Panc1 (cell line): Measurements from ENCODE around the gene STXBP5L. TPM values are rescaled to one million over a fixed set of nuclear protein-coding genes. Genes with fewer than 3 reads are reported as not detected.

Experiments
- ATAC-seq: fragments of 200-7000 bp; cut with Tn5 transposase; 2 replicates; pipeline ENCODE4 v1.9.1; 2020; ENCODE audit warnings: mild to moderate bottlenecking, moderate library complexity
- BruUV-seq: library from RNA; stranded (reverse); fragments of 400-500 nt; replicated peaks from 2 replicates; lab custom pipeline; 2021; lab: Mats Ljungman, UMichigan
- CTCF ChIA-PET: fragments of 300-600 bp; sonication (Branson Sonifier 250); formaldehyde crosslinking; loops from one replicate; lab custom pipeline; 2022; ENCODE audit warnings: antibody characterized with exemption; lab: Charles Lee
- POLR2A ChIA-PET: fragments of 300-600 bp; sonication (Branson Sonifier 250); formaldehyde crosslinking; loops from one replicate; lab custom pipeline; 2022; ENCODE audit warnings: antibody characterized with exemption; lab: Charles Lee
- DNase-seq: peaks from one replicate; pipeline ENCODE4 v3.0.0-alpha.2; 2010; ENCODE audit warnings: low read depth, low spot score
- H3K27ac ChIP-seq: 2 replicates; pipeline ENCODE4 v1.5.1; 2011; ENCODE audit warnings: mild to moderate bottlenecking, low read length, inconsistent platforms
- H3K27me3 ChIP-seq: fragments of 200-500 bp; sonication (Bioruptor generic); 2 replicates; pipeline ENCODE4 v1.6.0; 2014; ENCODE audit warnings: low read length, inconsistent platforms; ENCODE audit not compliant: control insufficient read depth, insufficient read depth
- H3K36me3 ChIP-seq: fragments of 200-500 bp; sonication (Bioruptor generic); 2 replicates; pipeline ENCODE4 v1.5.1; 2014; ENCODE audit warnings: inconsistent platforms, mild to moderate bottlenecking, low read length, moderate library complexity; ENCODE audit not compliant: control insufficient read depth, insufficient read depth
- H3K4me1 ChIP-seq: 2 replicates; pipeline ENCODE4 v1.5.1; 2011; ENCODE audit warnings: inconsistent platforms, mild to moderate bottlenecking, low read length, moderate library complexity; ENCODE audit not compliant: control insufficient read depth, insufficient read depth
- H3K4me3 ChIP-seq, 2 experiments: 2 replicates each; pipeline ENCODE4 v1.5.1; 2011 to 2012; ENCODE audit warnings: low read depth in 2 of 2, low read length in 2 of 2, mild to moderate bottlenecking in 2 of 2, inconsistent platforms in 1 of 2, moderate library complexity in 1 of 2
- H3K9me3 ChIP-seq: fragments of 200-500 bp; sonication (Bioruptor generic); 2 replicates; pipeline ENCODE4 v1.5.1; 2014; ENCODE audit warnings: low read depth, mild to moderate bottlenecking, inconsistent platforms, low read length, moderate library complexity; ENCODE audit not compliant: control insufficient read depth, insufficient read depth
- CTCF ChIP-seq: fragments of 450-650 bp; IDR thresholded peaks from 2 replicates; pipeline ENCODE4 v1.5.1; 2017; ENCODE audit warnings: mild to moderate bottlenecking
- POLR2AphosphoS5 ChIP-seq: IDR thresholded peaks from 2 replicates; pipeline ENCODE4 v1.6.1; 2012; ENCODE audit warnings: mild to moderate bottlenecking, low read depth, low read length, moderate library complexity
- REST ChIP-seq, 2 experiments: IDR thresholded peaks; 2 replicates each; pipeline ENCODE4 v1.6.1; 2011 to 2012; ENCODE audit warnings: low read depth in 2 of 2, control low read depth in 1 of 2, low read length in 1 of 2, mild to moderate bottlenecking in 1 of 2, moderate library complexity in 1 of 2; ENCODE audit not compliant: insufficient read depth in 1 of 2
- SIN3A ChIP-seq: IDR thresholded peaks from 2 replicates; pipeline ENCODE4 v1.6.1; 2012; ENCODE audit warnings: low read depth, mild to moderate bottlenecking, low read length, moderate library complexity, borderline replicate concordance; ENCODE audit not compliant: insufficient read depth
- TCF7L2 ChIP-seq: IDR thresholded peaks from 2 replicates; pipeline ENCODE4 v1.6.1; 2011; ENCODE audit warnings: mild to moderate bottlenecking, low read depth, low read length, inconsistent platforms
- in situ Hi-C: cut with HindIII; loops from 2 replicates; pipeline ENCODE4 v1.10.0; 2016; ENCODE audit warnings: low sequenced_read_pairs, low pct_unique_long_range_greater_than_20kb
- intact Hi-C: fragments of 100-400 bp; cut with micrococcal nuclease; formaldehyde crosslinking; loops from one replicate; pipeline ENCODE4 v1.10.0; 2022; ENCODE audit not compliant: unreplicated experiment
- total RNA-seq: library from RNA; stranded (reverse); gene quantifications from one replicate; pipeline ENCODE4 v1.2.1, GENCODE V29; 2021; ENCODE audit not compliant: unreplicated experiment

STXBP5L gene
- total RNA-seq, 1 experiment from 2014 or later: 0.05 TPM

GRCh38 chr3:120982608-120983320, 74.8 kb downstream of the STXBP5L start:
- POLR2A ChIA-PET: no interaction called here
- no peaks in the 10 kb centered on the region for H3K27me3 ChIP-seq
- in situ Hi-C loops (no loop called here), intact Hi-C loops (no loop called here)
- no peak overlapping the region for H3K27ac ChIP-seq
- H3K36me3 ChIP-seq: no peaks in the 10 kb centered on the region
- no peak for TF ChIP-seq CTCF
- no peak for TF ChIP-seq TCF7L2
- no peak for TF ChIP-seq POLR2AphosphoS5
- no peak for TF ChIP-seq SIN3A
- TF ChIP-seq REST (IDR thresholded peaks at IDR 0.05; ENCODE audit: insufficient read depth in 1 of 2, low read depth in 2 of 2, low read length in 1 of 2): no peak
- H3K4me3 ChIP-seq: no peak overlapping the region
- CTCF ChIA-PET: no interaction called here
- no peaks in the 10 kb centered on the region for H3K4me1 ChIP-seq
- ATAC-seq (no peak), DNase-seq (no peak)
- no peaks in the 10 kb centered on the region; the same call in 1 of the 2 replicates for H3K9me3 ChIP-seq
- BruUV-seq: no TSS peak

GRCh38 chr3:120983321-120983665, 75.3 kb downstream of the STXBP5L start:
- H3K9me3 ChIP-seq: no peaks in the 10 kb centered on the region; the same call in 1 of the 2 replicates
- ChIA-PET CTCF (no interaction called here), POLR2A (no interaction called here)
- BruUV-seq: no TSS peak
- no peak for ATAC-seq
- no peaks in the 10 kb centered on the region for H3K27me3 ChIP-seq
- no peaks in the 10 kb centered on the region for H3K4me1 ChIP-seq
- intact Hi-C loops: no loop called here
- H3K27ac ChIP-seq: no peak overlapping the region
- H3K4me3 ChIP-seq: no peak overlapping the region
- H3K36me3 ChIP-seq: no peaks in the 10 kb centered on the region
- TF ChIP-seq CTCF (no peak), SIN3A (no peak)
- in situ Hi-C loops: no loop called here
- DNase-seq: no peak
